ENCODE data around the gene HERC6.

Gene HERC6

GRCh38 chr4:88413801-88414200 is 35.1 kb downstream of the HERC6 start:
- H4K20me1 ChIP-seq (ENCODE audit: low read depth, low read length), result no peaks in the 10 kb centered on the region
- H3K4me2 ChIP-seq (ENCODE audit: low read depth, low read length, poor library complexity, severe bottlenecking), result no peak overlapping the region
- no peaks in the 10 kb centered on the region for H3K9me2 ChIP-seq (replicated peaks; ENCODE audit: insufficient read depth, low read length)
- no peak overlapping the region for H3K27ac ChIP-seq (ENCODE audit: low read depth, low read length)
- no peak overlapping the region for H2AFZ ChIP-seq (ENCODE audit: low read depth, low read length, severe bottlenecking)
- H3K36me3 ChIP-seq (ENCODE audit: low read length), result no peaks in the 10 kb centered on the region
- H3K4me3 ChIP-seq (ENCODE audit: insufficient read depth, low read length, poor library complexity, severe bottlenecking), result no peak overlapping the region
- no peaks in the 10 kb centered on the region for H3K9me3 ChIP-seq (ENCODE audit: insufficient read depth, low read length)
- no peaks in the 10 kb centered on the region for H3F3A ChIP-seq (ENCODE audit: insufficient read depth)
- H3K27me3 ChIP-seq (ENCODE audit: low read length), result no peaks in the 10 kb centered on the region
- TF ChIP-seq EZH2phosphoT487 (conservative IDR thresholded peaks at IDR 0.05; ENCODE audit: low read length) (no peak), CTCF (IDR thresholded peaks at IDR 0.05; ENCODE audit: insufficient read depth, low read length, poor library complexity, severe bottlenecking) (no peak)
- H3K79me2 ChIP-seq (ENCODE audit: insufficient read depth, low read length), result no peaks in the 10 kb centered on the region
- H3K9ac ChIP-seq (ENCODE audit: low read length), result no peak overlapping the region

- no peaks in the 10 kb centered on the region for H3K36me3 ChIP-seq (ENCODE audit: low read length)
- TF ChIP-seq CTCF (IDR thresholded peaks at IDR 0.05; ENCODE audit: insufficient read depth, low read length, poor library complexity, severe bottlenecking) (no peak), EZH2phosphoT487 (conservative IDR thresholded peaks at IDR 0.05; ENCODE audit: low read length) (no peak)
- no peak overlapping the region for H3K4me3 ChIP-seq (ENCODE audit: insufficient read depth, low read length, poor library complexity, severe bottlenecking)
- H3K9me2 ChIP-seq (replicated peaks; ENCODE audit: insufficient read depth, low read length), result no peaks in the 10 kb centered on the region
- no peak overlapping the region for H3K4me2 ChIP-seq (ENCODE audit: low read depth, low read length, poor library complexity, severe bottlenecking)
- no peak overlapping the region for H3K9ac ChIP-seq (ENCODE audit: low read length)
- no peaks in the 10 kb centered on the region for H3K27me3 ChIP-seq (ENCODE audit: low read length)
- H2AFZ ChIP-seq (ENCODE audit: low read depth, low read length, severe bottlenecking), result no peak overlapping the region
- no peaks in the 10 kb centered on the region for H3K79me2 ChIP-seq (ENCODE audit: insufficient read depth, low read length)
- no peaks in the 10 kb centered on the region for H3F3A ChIP-seq (ENCODE audit: insufficient read depth)
- H4K20me1 ChIP-seq (ENCODE audit: low read depth, low read length), result no peaks in the 10 kb centered on the region
- H3K27ac ChIP-seq (ENCODE audit: low read depth, low read length), result no peak overlapping the region
- H3K9me3 ChIP-seq (ENCODE audit: insufficient read depth, low read length), result no peaks in the 10 kb centered on the region
These were observed 36.1 kb downstream of the HERC6 start for GRCh38 chr4:88414755-88415154.

- Histone ChIP-seq H3K4me3 (ENCODE audit: insufficient read depth, low read length, poor library complexity, severe bottlenecking) (no peak overlapping the region), H3K27me3 (ENCODE audit: low read length) (no peaks in the 10 kb centered on the region), H4K20me1 (ENCODE audit: low read depth, low read length) (no peaks in the 10 kb centered on the region), H3K4me2 (ENCODE audit: low read depth, low read length, poor library complexity, severe bottlenecking) (no peak overlapping the region), H3F3A (ENCODE audit: insufficient read depth) (no peaks in the 10 kb centered on the region), H3K9ac (ENCODE audit: low read length) (no peak overlapping the region), H3K9me3 (ENCODE audit: insufficient read depth, low read length) (no peaks in the 10 kb centered on the region), H2AFZ (ENCODE audit: low read depth, low read length, severe bottlenecking) (no peak overlapping the region), H3K36me3 (ENCODE audit: low read length) (no peaks in the 10 kb centered on the region), H3K9me2 (replicated peaks; ENCODE audit: insufficient read depth, low read length) (no peaks in the 10 kb centered on the region), H3K79me2 (ENCODE audit: insufficient read depth, low read length) (no peaks in the 10 kb centered on the region), H3K27ac (ENCODE audit: low read depth, low read length) (no peak overlapping the region)
- TF ChIP-seq EZH2phosphoT487 (conservative IDR thresholded peaks at IDR 0.05; ENCODE audit: low read length) (no peak), CTCF (IDR thresholded peaks at IDR 0.05; ENCODE audit: insufficient read depth, low read length, poor library complexity, severe bottlenecking) (no peak)
These were observed 37.3 kb downstream of the HERC6 start for GRCh38 chr4:88415982-88416381.
